Measurements from ENCODE around the gene TBC1D22A. TPM values are rescaled to one million over a fixed set of nuclear protein-coding genes. Genes with fewer than 3 reads are reported as not detected.
A peak's percentile ranks its signal among the peaks of the same experiment; 100 is the strongest.

TBC1D22A gene
- total RNA-seq, 2 donors from 2014 or later = 21.0 to 27.9 TPM

- no peaks in the 10 kb centered on the region for H3K4me1 ChIP-seq (ENCODE audit: control insufficient read depth, insufficient read depth, low read length)
- no peak overlapping the region for H3K4me3 Mint-ChIP-seq
- WGBS, 2 experiments (ENCODE audit: insufficient coverage in 1 of 2, insufficient read length in 1 of 2) = 93 to 100% methylated on average over 4 to 10 of the region's 11 CpGs
Observed at GRCh38 chr22:46844606-46845210, 82.3 kb downstream of the TBC1D22A start.

GRCh38 chr22:46845296-46846149 is 83.1 kb downstream of the TBC1D22A start:
- DNase-seq = peak; percentile 39
- Mint-ChIP-seq H3K36me3 (ENCODE audit: low read depth) (peaks cover 12% of the 10 kb centered on the region), H3K27ac (no peak overlapping the region), H3K27me3 (ENCODE audit: insufficient read depth) (no peaks in the 10 kb centered on the region), H3K9me3 (no peaks in the 10 kb centered on the region), H3K4me3 (no peak overlapping the region), H3K4me1 (peaks cover 4% of the 10 kb centered on the region)
- Histone ChIP-seq H3K27me3 (ENCODE audit: control insufficient read depth, insufficient read depth, low read length, poor library complexity, severe bottlenecking) (no peaks in the 10 kb centered on the region), H3K36me3 (ENCODE audit: control insufficient read depth, insufficient read depth, low read length) (peaks cover 4% of the 10 kb centered on the region), H3K4me3 (ENCODE audit: low read length) (no peak overlapping the region), H3K9ac (ENCODE audit: extremely low read depth, low read length, poor library complexity, severe bottlenecking) (no peak overlapping the region), H3K27ac (ENCODE audit: low read depth, low read length) (no peak overlapping the region), H3K4me1 (ENCODE audit: control insufficient read depth, insufficient read depth, low read length) (no peaks in the 10 kb centered on the region), H3K9me3 (ENCODE audit: control insufficient read depth, low read length) (no peaks in the 10 kb centered on the region)
- 91% methylated on average over 11 to 17 of the region's 17 CpGs for WGBS, 2 experiments (ENCODE audit: insufficient coverage in 1 of 2, insufficient read length in 1 of 2)
- peak; percentile 68 for TF ChIP-seq CTCF (conservative IDR thresholded peaks at IDR 0.05)

More at GRCh38 chr22:46844606-46845210, 82.3 kb downstream of the TBC1D22A start:
- H3K27me3 ChIP-seq (ENCODE audit: control insufficient read depth, insufficient read depth, low read length, poor library complexity, severe bottlenecking) = no peaks in the 10 kb centered on the region
- peak; percentile 38 for DNase-seq
- H3K4me3 ChIP-seq (ENCODE audit: low read length) = no peak overlapping the region
- no peaks in the 10 kb centered on the region for H3K36me3 ChIP-seq (ENCODE audit: control insufficient read depth, insufficient read depth, low read length)
- Mint-ChIP-seq H3K36me3 (ENCODE audit: low read depth) (peaks cover 6% of the 10 kb centered on the region), H3K27ac (peak overlapping the region; percentile 10), H3K4me1 (peaks cover 4% of the 10 kb centered on the region), H3K9me3 (no peaks in the 10 kb centered on the region), H3K27me3 (ENCODE audit: insufficient read depth) (no peaks in the 10 kb centered on the region)
- TF ChIP-seq CTCF (conservative IDR thresholded peaks at IDR 0.05) = no peak
- H3K9ac ChIP-seq (ENCODE audit: extremely low read depth, low read length, poor library complexity, severe bottlenecking) = no peak overlapping the region
- H3K27ac ChIP-seq (ENCODE audit: low read depth, low read length) = no peak overlapping the region
- H3K9me3 ChIP-seq (ENCODE audit: control insufficient read depth, low read length) = no peaks in the 10 kb centered on the region

GRCh38 chr22:46846150-46846831 is 83.8 kb downstream of the TBC1D22A start:
- H3K36me3 Mint-ChIP-seq (ENCODE audit: low read depth) = peaks cover 17% of the 10 kb centered on the region
- Histone ChIP-seq H3K4me3 (ENCODE audit: low read length) (no peak overlapping the region), H3K4me1 (ENCODE audit: control insufficient read depth, insufficient read depth, low read length) (no peaks in the 10 kb centered on the region), H3K9me3 (ENCODE audit: control insufficient read depth, low read length) (no peaks in the 10 kb centered on the region), H3K27ac (ENCODE audit: low read depth, low read length) (no peak overlapping the region), H3K27me3 (ENCODE audit: control insufficient read depth, insufficient read depth, low read length, poor library complexity, severe bottlenecking) (no peaks in the 10 kb centered on the region), H3K9ac (ENCODE audit: extremely low read depth, low read length, poor library complexity, severe bottlenecking) (no peak overlapping the region), H3K36me3 (ENCODE audit: control insufficient read depth, insufficient read depth, low read length) (peaks cover 10% of the 10 kb centered on the region)
- peaks cover 4% of the 10 kb centered on the region for H3K4me1 Mint-ChIP-seq
- H3K4me3 Mint-ChIP-seq = no peak overlapping the region
- no peak for TF ChIP-seq CTCF (conservative IDR thresholded peaks at IDR 0.05)
- 95 to 97% methylated on average over 10 to 17 of the region's 17 CpGs for WGBS, 2 experiments (ENCODE audit: insufficient coverage in 1 of 2, insufficient read length in 1 of 2)
- no peaks in the 10 kb centered on the region for H3K27me3 Mint-ChIP-seq (ENCODE audit: insufficient read depth)
- no peaks in the 10 kb centered on the region for H3K9me3 Mint-ChIP-seq
- DNase-seq = peak; percentile 31
- H3K27ac Mint-ChIP-seq = no peak overlapping the region

Data from endodermal cell (in vitro differentiated cells).